Neural cell (in vitro differentiated cells): ENCODE measurements around the gene PML. TPM values are rescaled to one million over a fixed set of nuclear protein-coding genes. Genes with fewer than 3 reads are reported as not detected.
"Not testable (repeated sequence)": the region's sequence is repeated elsewhere in the genome, so short reads cannot be mapped to it uniquely, and the experiment has no call there.

ENCODE experiments used
- H2AFZ ChIP-seq: fragments of 200-600, 300-800 bp; sonication (generic), shearing (Covaris generic); 2 replicates; pipeline ENCODE4 v1.6.0; 2014; ENCODE audit warnings: low read depth, mild to moderate bottlenecking, antibody characterized with exemption, low read length, moderate library complexity
- H3F3A ChIP-seq: fragments of 200-600 bp; shearing (Covaris generic); 2 replicates; pipeline ENCODE4 v1.6.1; 2016; ENCODE audit warnings: mild to moderate bottlenecking, moderate library complexity, mixed read lengths, antibody characterized with exemption, low read length; ENCODE audit not compliant: insufficient read depth, poor library complexity, severe bottlenecking
- H3K27ac ChIP-seq: fragments of 200-600, 300-800 bp; sonication (generic), shearing (Covaris generic); 2 replicates; pipeline ENCODE4 v1.5.1; 2014; ENCODE audit warnings: mild to moderate bottlenecking, low read length, moderate library complexity
- H3K27me3 ChIP-seq: fragments of 300-800, 200-600 bp; sonication (generic), shearing (Covaris generic); 2 replicates; pipeline ENCODE4 v1.6.0; 2014; ENCODE audit warnings: mild to moderate bottlenecking, low read depth, low read length, moderate library complexity; ENCODE audit not compliant: insufficient read depth
- H3K36me3 ChIP-seq: fragments of 300-800, 200-600 bp; sonication (generic), shearing (Covaris generic); 2 replicates; pipeline ENCODE4 v1.5.1; 2014; ENCODE audit warnings: mild to moderate bottlenecking, antibody characterized with exemption, low read length, moderate library complexity; ENCODE audit not compliant: insufficient read depth
- H3K4me2 ChIP-seq: fragments of 300-800, 200-600 bp; sonication (generic), shearing (Covaris generic); 2 replicates; pipeline ENCODE4 v1.6.0; 2014; ENCODE audit warnings: mild to moderate bottlenecking, low read length
- H3K4me3 ChIP-seq: fragments of 300-800, 200-600 bp; sonication (generic), shearing (Covaris generic); 2 replicates; pipeline ENCODE4 v1.5.1; 2014; ENCODE audit warnings: mild to moderate bottlenecking, low read length, moderate library complexity
- H3K79me2 ChIP-seq: fragments of 200-600 bp; shearing (Covaris generic); replicated peaks from 2 replicates; pipeline ENCODE4 v1.6.0; 2014; ENCODE audit warnings: mild to moderate bottlenecking, low read length, moderate library complexity; ENCODE audit not compliant: insufficient read depth
- H3K9ac ChIP-seq: fragments of 300-800, 200-600 bp; sonication (generic), shearing (Covaris generic); 2 replicates; pipeline ENCODE4 v1.6.1; 2016; ENCODE audit warnings: mild to moderate bottlenecking, low read length, mixed read lengths
- H3K9me2 ChIP-seq: fragments of 200-600 bp; shearing (Covaris generic); 2 replicates; pipeline ENCODE4 v1.6.1; 2016; ENCODE audit warnings: mild to moderate bottlenecking, low read length, mixed read lengths; ENCODE audit not compliant: insufficient read depth
- H3K9me3 ChIP-seq: fragments of 200-600, 300-800 bp; sonication (generic), shearing (Covaris generic); 2 replicates; pipeline ENCODE4 v1.6.1; 2016; ENCODE audit warnings: mild to moderate bottlenecking, mixed run types, low read length, moderate library complexity, mixed read lengths
- H4K20me1 ChIP-seq: fragments of 200-600 bp; shearing (Covaris generic); 2 replicates; pipeline ENCODE4 v1.6.1; 2016; ENCODE audit warnings: mild to moderate bottlenecking, mixed run types; ENCODE audit not compliant: insufficient read depth
- CTCF ChIP-seq: fragments of 450-650 bp; IDR thresholded peaks from 2 replicates; pipeline ENCODE4 v1.5.1; 2014; ENCODE audit warnings: antibody characterized with exemption, mild to moderate bottlenecking, moderate library complexity; ENCODE audit not compliant: poor library complexity, severe bottlenecking
- EP300 ChIP-seq: fragments of 450-650 bp; conservative IDR thresholded peaks from 2 replicates; pipeline ENCODE4 v1.6.1; 2014; ENCODE audit warnings: antibody characterized with exemption, mild to moderate bottlenecking, moderate library complexity; ENCODE audit not compliant: poor library complexity, severe bottlenecking
- EZH2 ChIP-seq: fragments of 200-600, 300-800 bp; shearing (Covaris generic), sonication (generic); IDR thresholded peaks from 2 replicates; pipeline ENCODE4 v1.6.1; 2014; ENCODE audit warnings: antibody characterized with exemption, low read length, borderline replicate concordance, mild to moderate bottlenecking; ENCODE audit not compliant: insufficient read depth, poor library complexity, severe bottlenecking
- MXI1 ChIP-seq: fragments of 450-650 bp; conservative IDR thresholded peaks from 2 replicates; pipeline ENCODE4 v1.6.1; 2014; ENCODE audit warnings: antibody characterized with exemption, mild to moderate bottlenecking; ENCODE audit not compliant: poor library complexity, severe bottlenecking
- POLR2AphosphoS5 ChIP-seq: IDR thresholded peaks from 2 replicates; pipeline ENCODE4 v1.6.1; 2012
- RAD21 ChIP-seq: fragments of 450-650 bp; conservative IDR thresholded peaks from 2 replicates; pipeline ENCODE4 v1.6.1; 2014; ENCODE audit warnings: antibody characterized with exemption, mild to moderate bottlenecking, moderate library complexity
- SMC3 ChIP-seq: fragments of 450-650 bp; conservative IDR thresholded peaks from 2 replicates; pipeline ENCODE4 v1.6.1; 2014; ENCODE audit warnings: antibody characterized with exemption, mild to moderate bottlenecking, moderate library complexity; ENCODE audit not compliant: poor library complexity
- TAF1 ChIP-seq: IDR thresholded peaks from 2 replicates; pipeline ENCODE4 v1.6.1; 2012; ENCODE audit warnings: low read depth
- polyA plus RNA-seq: library from polyadenylated mRNA; depleted of rRNA; stranded (reverse); fragments of >200 nt; gene quantifications from 2 replicates; pipeline ENCODE4 v1.2.3, GENCODE V29; 2014
- TF ChIP-seq, protein P1 (sequence below): IDR thresholded peaks from 2 replicates; pipeline ENCODE4 v1.6.1; 2012; ENCODE audit warnings: borderline replicate concordance

Gene PML
- polyA plus RNA-seq, 1 donor from 2014 or later, result 4.7 TPM

- no peaks in the 10 kb centered on the region for H3K9me2 ChIP-seq
- no peaks in the 10 kb centered on the region for H4K20me1 ChIP-seq
- no peak for TF ChIP-seq EZH2
- no peak for TF ChIP-seq TAF1
- TF ChIP-seq POLR2AphosphoS5, result no peak
- TF ChIP-seq RAD21, result no peak
- no peak for TF ChIP-seq SMC3
- TF ChIP-seq MXI1, result no peak
- no peak for TF ChIP-seq EP300
- TF ChIP-seq CTCF, result no peak
- TF ChIP-seq, protein P1, sequence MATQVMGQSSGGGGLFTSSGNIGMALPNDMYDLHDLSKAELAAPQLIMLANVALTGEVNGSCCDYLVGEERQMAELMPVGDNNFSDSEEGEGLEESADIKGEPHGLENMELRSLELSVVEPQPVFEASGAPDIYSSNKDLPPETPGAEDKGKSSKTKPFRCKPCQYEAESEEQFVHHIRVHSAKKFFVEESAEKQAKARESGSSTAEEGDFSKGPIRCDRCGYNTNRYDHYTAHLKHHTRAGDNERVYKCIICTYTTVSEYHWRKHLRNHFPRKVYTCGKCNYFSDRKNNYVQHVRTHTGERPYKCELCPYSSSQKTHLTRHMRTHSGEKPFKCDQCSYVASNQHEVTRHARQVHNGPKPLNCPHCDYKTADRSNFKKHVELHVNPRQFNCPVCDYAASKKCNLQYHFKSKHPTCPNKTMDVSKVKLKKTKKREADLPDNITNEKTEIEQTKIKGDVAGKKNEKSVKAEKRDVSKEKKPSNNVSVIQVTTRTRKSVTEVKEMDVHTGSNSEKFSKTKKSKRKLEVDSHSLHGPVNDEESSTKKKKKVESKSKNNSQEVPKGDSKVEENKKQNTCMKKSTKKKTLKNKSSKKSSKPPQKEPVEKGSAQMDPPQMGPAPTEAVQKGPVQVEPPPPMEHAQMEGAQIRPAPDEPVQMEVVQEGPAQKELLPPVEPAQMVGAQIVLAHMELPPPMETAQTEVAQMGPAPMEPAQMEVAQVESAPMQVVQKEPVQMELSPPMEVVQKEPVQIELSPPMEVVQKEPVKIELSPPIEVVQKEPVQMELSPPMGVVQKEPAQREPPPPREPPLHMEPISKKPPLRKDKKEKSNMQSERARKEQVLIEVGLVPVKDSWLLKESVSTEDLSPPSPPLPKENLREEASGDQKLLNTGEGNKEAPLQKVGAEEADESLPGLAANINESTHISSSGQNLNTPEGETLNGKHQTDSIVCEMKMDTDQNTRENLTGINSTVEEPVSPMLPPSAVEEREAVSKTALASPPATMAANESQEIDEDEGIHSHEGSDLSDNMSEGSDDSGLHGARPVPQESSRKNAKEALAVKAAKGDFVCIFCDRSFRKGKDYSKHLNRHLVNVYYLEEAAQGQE, result no peak
- H3K27me3 ChIP-seq, result no peaks in the 10 kb centered on the region
- H3K4me2 ChIP-seq, result no peak overlapping the region
- no peak overlapping the region for H3K4me3 ChIP-seq
- no peaks in the 10 kb centered on the region for H3K36me3 ChIP-seq
- H2AFZ ChIP-seq, result no peak overlapping the region
- H3K79me2 ChIP-seq, result no peaks in the 10 kb centered on the region
- no peaks in the 10 kb centered on the region for H3K9me3 ChIP-seq
- H3K27ac ChIP-seq, result no peak overlapping the region
- H3F3A ChIP-seq, result no peaks in the 10 kb centered on the region
- H3K9ac ChIP-seq, result no peak overlapping the region
Measured at GRCh38 chr15:74055804-74056203, 61.3 kb downstream of the PML start.

GRCh38 chr15:74056330-74056729 is 61.8 kb downstream of the PML start:
- H3K9ac ChIP-seq, H4K20me1 ChIP-seq, H3K27ac ChIP-seq, H3K9me2 ChIP-seq, H3K4me3 ChIP-seq, H3K9me3 ChIP-seq, H3K4me2 ChIP-seq, H2AFZ ChIP-seq, H3K27me3 ChIP-seq, H3F3A ChIP-seq, H3K36me3 ChIP-seq, H3K79me2 ChIP-seq: not testable (repeated sequence)

DNA sequence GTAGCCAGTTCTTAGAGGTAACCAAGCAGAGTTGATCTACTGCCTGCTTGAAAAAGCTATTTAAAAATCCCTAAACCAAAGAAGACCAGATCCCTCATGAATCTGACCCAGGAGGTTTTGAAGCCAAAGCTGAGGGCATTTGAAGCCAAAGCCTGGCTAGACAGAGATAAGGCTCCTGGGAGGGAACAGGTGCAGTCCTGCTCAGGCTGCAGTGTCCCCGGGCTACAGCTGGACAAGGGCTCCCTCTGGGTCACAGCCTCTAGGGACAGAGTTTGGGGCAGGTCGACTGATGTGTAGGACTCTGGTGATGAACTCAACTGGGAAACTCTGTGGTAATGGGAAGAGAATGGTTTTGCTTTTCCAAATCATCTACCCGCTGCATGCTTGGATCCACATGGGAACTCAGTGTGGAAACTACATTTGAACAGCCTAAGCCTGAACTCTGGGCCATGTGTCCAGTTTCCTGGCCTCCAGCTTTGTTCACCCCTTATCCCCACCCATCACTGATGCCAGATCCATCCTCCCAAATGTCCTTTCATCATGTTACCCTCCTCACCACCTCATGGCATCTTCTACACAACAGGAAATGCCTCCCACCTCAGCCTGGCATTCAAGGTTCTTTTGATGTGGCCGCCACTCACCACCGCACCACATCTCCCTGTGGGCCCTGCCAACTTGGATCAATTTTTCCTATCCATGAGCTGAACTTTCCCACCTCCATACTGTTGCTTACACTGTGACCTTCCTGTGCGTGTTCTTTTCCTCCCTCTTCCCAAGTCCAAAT is 64.7 kb downstream of the PML start:
- H3K36me3 ChIP-seq, H3K4me2 ChIP-seq, H3K79me2 ChIP-seq, H3K27me3 ChIP-seq, H3F3A ChIP-seq, H2AFZ ChIP-seq, H3K9ac ChIP-seq, H3K27ac ChIP-seq, H4K20me1 ChIP-seq, H3K4me3 ChIP-seq, H3K9me2 ChIP-seq, H3K9me3 ChIP-seq: not testable (repeated sequence)
